ENCODE results near the gene HAGHL.

- no peak for TF ChIP-seq CTCF (IDR thresholded peaks at IDR 0.05)
- TF ChIP-seq POLR2AphosphoS5 (IDR thresholded peaks at IDR 0.05): no peak
These were observed 6.4 kb upstream of the HAGHL start for GRCh38 chr16:720447-720989.
